GM12878 (cell line): ENCODE measurements around the gene ADK. TPM values are rescaled to one million over a fixed set of nuclear protein-coding genes. Genes with fewer than 3 reads are reported as not detected.

Experiments
- ATAC-seq: fragments of 200-7000 bp; cut with Tn5 transposase; 3 replicates; pipeline ENCODE4 v1.9.1; 2020; ENCODE audit warnings: mild to moderate bottlenecking, moderate library complexity
- BruUV-seq: library from RNA; stranded (reverse); fragments of 400-500 nt; replicated peaks from 2 replicates; lab custom pipeline; 2021; lab: Mats Ljungman, UMichigan
- CTCF ChIA-PET: fragments of 300-600 bp; sonication (Branson Sonifier 250); formaldehyde crosslinking; extraction: SDS; loops from one replicate; lab custom pipeline; 2021; ENCODE audit warnings: inconsistent platforms; lab: Yijun Ruan, JAX
- POLR2A ChIA-PET: fragments of 350-600 bp; formaldehyde crosslinking; extraction: SDS; loops from one replicate; lab custom pipeline; 2021; ENCODE audit warnings: inconsistent platforms; lab: Charles Lee
- RAD21 ChIA-PET: fragments of 300-600 bp; sonication (Branson Sonifier 250); formaldehyde crosslinking; loops from one replicate; lab custom pipeline; 2023; ENCODE audit warnings: antibody characterized with exemption; ENCODE audit not compliant: unreplicated experiment; lab: Charles Lee
- SMC1A ChIA-PET: fragments of 300-600 bp; sonication (Branson Sonifier 250); formaldehyde crosslinking; loops from one replicate; lab custom pipeline; 2023; ENCODE audit not compliant: unreplicated experiment, uncharacterized antibody; lab: Charles Lee
- DNase-seq: peaks from one replicate; pipeline ENCODE4 v3.0.0-alpha.2; 2011; ENCODE audit warnings: low read depth, low spot score
- FAIRE-seq: peaks from 3 replicates; lab custom pipeline; 2011; peaks lifted over from hg19 to GRCh38; lab: Jason Lieb, UNC
- H2AFZ ChIP-seq: 2 replicates; pipeline ENCODE4 v1.6.0; 2011; ENCODE audit warnings: low read depth, low read length, control low read depth; ENCODE audit not compliant: control insufficient read depth
- H3K27ac ChIP-seq: 2 replicates; pipeline ENCODE4 v1.5.1; 2011; ENCODE audit warnings: control low read depth; ENCODE audit not compliant: control insufficient read depth, insufficient read depth
- H3K27me3 ChIP-seq, 2 experiments: replicated peaks in 1 of 2; 2 replicates each; pipeline versions ENCODE4 v1.6.0 to v1.6.1; 2011; ENCODE audit warnings: low read length in 1 of 2; ENCODE audit not compliant: control insufficient read depth in 2 of 2, insufficient read depth in 2 of 2
- H3K36me3 ChIP-seq, 2 experiments: 2 replicates each; pipeline ENCODE4 v1.5.1; 2011; ENCODE audit warnings: low read length in 1 of 2; ENCODE audit not compliant: control insufficient read depth in 2 of 2, insufficient read depth in 2 of 2
- H3K4me1 ChIP-seq: 2 replicates; pipeline ENCODE4 v1.6.1; 2011; ENCODE audit warnings: mild to moderate bottlenecking, low read length, moderate library complexity, mixed read lengths; ENCODE audit not compliant: control insufficient read depth, insufficient read depth
- H3K4me2 ChIP-seq: 2 replicates; pipeline ENCODE4 v1.6.0; 2011; ENCODE audit warnings: control low read depth; ENCODE audit not compliant: control insufficient read depth, insufficient read depth
- H3K4me3 ChIP-seq: fragments of 200-600 bp; sonication (generic); 2 replicates; pipeline ENCODE4 v1.5.1; 2016
- H3K79me2 ChIP-seq: 2 replicates; pipeline ENCODE4 v1.6.0; 2011; ENCODE audit warnings: low read length; ENCODE audit not compliant: control insufficient read depth, insufficient read depth
- H3K9ac ChIP-seq: 2 replicates; pipeline ENCODE4 v1.8.0; 2011; ENCODE audit warnings: low read length, control low read depth, mixed read lengths; ENCODE audit not compliant: control insufficient read depth, insufficient read depth
- H3K9me3 ChIP-seq: replicated peaks from 3 replicates; pipeline ENCODE4 v1.5.1; 2011; ENCODE audit warnings: mild to moderate bottlenecking, low read length; ENCODE audit not compliant: control insufficient read depth, insufficient read depth
- H4K20me1 ChIP-seq: 2 replicates; pipeline ENCODE4 v1.6.0; 2011; ENCODE audit not compliant: control insufficient read depth, insufficient read depth
- BHLHE40 ChIP-seq, 2 experiments: fragments of 450-650 bp in 1 of 2; IDR thresholded peaks; 2 replicates each; pipeline ENCODE4 v1.6.1; 2011 to 2017; ENCODE audit warnings: low read depth in 2 of 2, borderline replicate concordance in 1 of 2, improper control_type of control experiment in 1 of 2, low read length in 1 of 2, mild to moderate bottlenecking in 1 of 2
- CBX3 ChIP-seq: fragments of 200-600 bp; sonication (generic); IDR thresholded peaks from 2 replicates; pipeline ENCODE4 v1.6.1; 2016; ENCODE audit warnings: low read depth, borderline replicate concordance
- ETV6 ChIP-seq, 2 experiments: fragments of 450-650 bp in 1 of 2; IDR thresholded peaks in 1 of 2; conservative IDR thresholded peaks in 1 of 2; 2 replicates each; pipeline ENCODE4 v1.6.1; 2014; ENCODE audit warnings: antibody characterized with exemption in 1 of 2, borderline replicate concordance in 1 of 2, low read depth in 1 of 2, mild to moderate bottlenecking in 1 of 2, moderate library complexity in 1 of 2
- HDGF ChIP-seq: fragments of 450-650 bp; IDR thresholded peaks from 2 replicates; pipeline ENCODE4 v1.6.1; 2016; ENCODE audit warnings: antibody characterized with exemption
- IKZF2 ChIP-seq, 2 experiments: fragments of 450-650 bp; IDR thresholded peaks; 2 replicates each; pipeline ENCODE4 v1.6.1; 2017; ENCODE audit warnings: mild to moderate bottlenecking in 2 of 2, moderate library complexity in 2 of 2
- POLR2A ChIP-seq: IDR thresholded peaks from 2 replicates; pipeline ENCODE4 v1.6.1; 2011; ENCODE audit warnings: low read depth, mild to moderate bottlenecking, low read length
- RAD21 ChIP-seq: IDR thresholded peaks from 2 replicates; pipeline ENCODE4 v1.6.1; 2011; ENCODE audit warnings: mild to moderate bottlenecking, low read depth, low read length, moderate library complexity; ENCODE audit not compliant: insufficient read depth
- RBBP5 ChIP-seq: fragments of 200-600 bp; sonication (generic); conservative IDR thresholded peaks from 2 replicates; pipeline ENCODE4 v1.6.1; 2016
- SMC3 ChIP-seq: IDR thresholded peaks from 2 replicates; pipeline ENCODE4 v1.6.1; 2011; ENCODE audit warnings: low read length, improper control_type of control experiment, borderline replicate concordance
- SRF ChIP-seq, 2 experiments: IDR thresholded peaks; 2 replicates each; pipeline ENCODE4 v1.6.1; 2011; ENCODE audit warnings: low read depth in 2 of 2, low read length in 2 of 2, mild to moderate bottlenecking in 1 of 2, moderate library complexity in 1 of 2
- WGBS: methylation state at CpG from one replicate; pipeline ENCODE4 v1.1.6; 2016; ENCODE audit warnings: low lambda C conversion rate; ENCODE audit not compliant: insufficient replicate concordance, insufficient coverage; ENCODE audit errors: missing lambda C conversion rate; 5-methylcytosine and 5-hydroxymethylcytosine counted together
- in situ Hi-C: fragments of 300-500 bp; cut with MboI; formaldehyde crosslinking; loops from 9 replicates; pipeline ENCODE4 v1.14.3; 2018; ENCODE audit warnings: mixed read lengths
- intact Hi-C: fragments of 100-400 bp; cut with micrococcal nuclease; formaldehyde crosslinking; loops from one replicate; pipeline ENCODE4 v1.14.2; 2022; ENCODE audit not compliant: unreplicated experiment
- polyA plus RNA-seq, 11 experiments: library from polyadenylated mRNA; depleted of rRNA in 4 of 11; unstranded in 6 of 11; stranded (reverse) in 5 of 11; fragments of >200 nt; fragmentation: Nextera tagmentation in 4 of 11; fragmentation: Illumina TruSeq in 1 of 11; extraction: Ambion mirVana in 4 of 11; extraction: Trizol in 1 of 11; gene quantifications; 1 replicate in 1 of 11; 2 replicates in 10 of 11; pipeline versions ENCODE4 v1.2.1 to v1.2.3, GENCODE V29; 2011 to 2016; ENCODE audit warnings: inconsistent platforms in 2 of 11, missing spikeins in 2 of 11, low read depth in 1 of 11
- total RNA-seq, 4 experiments: library from RNA; depleted of rRNA in 3 of 4; stranded (reverse); fragments of >200 nt in 3 of 4; fragmentation: Illumina TruSeq in 1 of 4; extraction: Trizol in 1 of 4; gene quantifications; 2 replicates each; pipeline versions ENCODE4 v1.2.1 to v1.2.3, GENCODE V29; 2013 to 2021
- TF ChIP-seq, protein P1 (sequence below): fragments of 450-650 bp; IDR thresholded peaks from 2 replicates; pipeline ENCODE4 v1.6.1; 2017; ENCODE audit warnings: borderline replicate concordance
- TF ChIP-seq, protein P2 (sequence below), 3 experiments: IDR thresholded peaks in 2 of 3; conservative IDR thresholded peaks in 1 of 3; 2 replicates each; pipeline ENCODE4 v1.5.1; 2011; ENCODE audit warnings: low read depth in 3 of 3, low read length in 3 of 3, mild to moderate bottlenecking in 3 of 3, control low read depth in 2 of 3, moderate library complexity in 2 of 3, inconsistent platforms in 1 of 3, mixed read lengths in 1 of 3; ENCODE audit not compliant: control insufficient read depth in 2 of 3, insufficient read depth in 1 of 3; ENCODE audit errors: extremely low read depth in 1 of 3
- TF ChIP-seq, protein P3 (sequence below): fragments of 150-350 bp; IDR thresholded peaks from 2 replicates; pipeline ENCODE4 v1.6.1; 2014; ENCODE audit warnings: mild to moderate bottlenecking, low read depth, low read length
- TF ChIP-seq, protein P4 (sequence below): fragments of 450-650 bp; IDR thresholded peaks from 2 replicates; pipeline ENCODE4 v1.6.1; 2017; ENCODE audit warnings: mild to moderate bottlenecking
- TF ChIP-seq, protein P5 (sequence below): IDR thresholded peaks from 2 replicates; pipeline ENCODE4 v1.6.1; 2011; ENCODE audit warnings: borderline replicate concordance, low read depth, mild to moderate bottlenecking, moderate library complexity, mixed read lengths, low read length; ENCODE audit not compliant: insufficient read depth; ENCODE audit errors: extremely low read length

ADK gene
- total and polyA plus RNA-seq, 10 of the 15 experiments (the other 5 are each of a cell fraction or from before 2014, with no cell fraction given), result 42.0 to 151 (median 81.6) TPM

DNA sequence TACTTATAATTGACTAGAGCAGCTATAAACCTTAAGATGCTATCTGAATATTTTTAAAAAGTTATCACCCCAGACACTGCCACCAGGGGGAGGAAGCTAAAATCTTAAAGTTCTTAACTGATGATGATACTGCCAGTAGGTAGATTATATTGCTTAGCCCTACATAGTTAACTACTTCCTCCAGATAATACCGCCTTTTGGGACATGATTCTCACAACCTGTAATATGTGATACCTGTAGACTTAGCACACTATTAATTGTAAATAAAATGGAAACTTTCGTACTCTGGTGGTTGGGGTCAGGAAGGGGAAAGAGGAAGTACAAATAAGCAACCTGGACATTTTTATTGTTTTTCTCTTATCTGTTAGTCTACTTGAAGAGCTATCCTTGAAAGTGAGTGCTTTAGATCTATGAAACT is 268.9 kb downstream of the ADK start:
- H3K27me3 ChIP-seq, result no peaks in the 10 kb centered on the region
- POLR2A ChIA-PET, result no interaction called here
- WGBS, result 17% methylated on average over 2 of the region's 2 CpGs
- CTCF ChIA-PET, result interaction anchor here (0.6 to 5.0 kb wide), 24 partner anchors 8 to 679 kb away, joined by 3 to 47 read pairs (median 4); a partner anchor contains a TSS
- no peak overlapping the region for H3K4me3 ChIP-seq
- no peaks in the 10 kb centered on the region for H3K36me3 ChIP-seq
- in situ Hi-C loops (no loop called here), intact Hi-C loops (loop anchor here (1.0 to 10.0 kb wide), 5 partner anchors 165 to 685 kb away; partner anchors contain the start of gene KAT6B)
- H3K9me3 ChIP-seq, result no peaks in the 10 kb centered on the region; the same call in 2 of the 3 replicates
- no peak overlapping the region for H3K4me2 ChIP-seq
- no peaks in the 10 kb centered on the region for H4K20me1 ChIP-seq
- RAD21 ChIA-PET, result interaction anchor here (0.5 to 4.8 kb wide), 23 partner anchors 9 to 607 kb away, joined by 3 to 34 read pairs (median 3); partner anchors contain the start of gene KAT6B
- H2AFZ ChIP-seq, result no peak overlapping the region
- H3K27ac ChIP-seq, result no peak overlapping the region
- DNase-seq, result peak; percentile 5
- peak; percentile 35 for FAIRE-seq
- SMC1A ChIA-PET, result interaction anchor here (0.6 to 4.8 kb wide), 41 partner anchors 8 to 690 kb away, joined by 3 to 31 read pairs (median 4); no protein-coding TSS in a partner anchor
- no TSS peak for BruUV-seq
- no peaks in the 10 kb centered on the region for H3K79me2 ChIP-seq
- no peak overlapping the region for H3K9ac ChIP-seq
- H3K4me1 ChIP-seq, result no peaks in the 10 kb centered on the region
- peak; percentile 84 for ATAC-seq
- TF ChIP-seq SRF (IDR thresholded peaks at IDR 0.05; ENCODE audit: low read depth in 2 of 2, low read length in 2 of 2), result no peak
- TF ChIP-seq, protein P1, sequence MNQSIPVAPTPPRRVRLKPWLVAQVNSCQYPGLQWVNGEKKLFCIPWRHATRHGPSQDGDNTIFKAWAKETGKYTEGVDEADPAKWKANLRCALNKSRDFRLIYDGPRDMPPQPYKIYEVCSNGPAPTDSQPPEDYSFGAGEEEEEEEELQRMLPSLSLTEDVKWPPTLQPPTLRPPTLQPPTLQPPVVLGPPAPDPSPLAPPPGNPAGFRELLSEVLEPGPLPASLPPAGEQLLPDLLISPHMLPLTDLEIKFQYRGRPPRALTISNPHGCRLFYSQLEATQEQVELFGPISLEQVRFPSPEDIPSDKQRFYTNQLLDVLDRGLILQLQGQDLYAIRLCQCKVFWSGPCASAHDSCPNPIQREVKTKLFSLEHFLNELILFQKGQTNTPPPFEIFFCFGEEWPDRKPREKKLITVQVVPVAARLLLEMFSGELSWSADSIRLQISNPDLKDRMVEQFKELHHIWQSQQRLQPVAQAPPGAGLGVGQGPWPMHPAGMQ, result no peak
- TF ChIP-seq, protein P2, sequence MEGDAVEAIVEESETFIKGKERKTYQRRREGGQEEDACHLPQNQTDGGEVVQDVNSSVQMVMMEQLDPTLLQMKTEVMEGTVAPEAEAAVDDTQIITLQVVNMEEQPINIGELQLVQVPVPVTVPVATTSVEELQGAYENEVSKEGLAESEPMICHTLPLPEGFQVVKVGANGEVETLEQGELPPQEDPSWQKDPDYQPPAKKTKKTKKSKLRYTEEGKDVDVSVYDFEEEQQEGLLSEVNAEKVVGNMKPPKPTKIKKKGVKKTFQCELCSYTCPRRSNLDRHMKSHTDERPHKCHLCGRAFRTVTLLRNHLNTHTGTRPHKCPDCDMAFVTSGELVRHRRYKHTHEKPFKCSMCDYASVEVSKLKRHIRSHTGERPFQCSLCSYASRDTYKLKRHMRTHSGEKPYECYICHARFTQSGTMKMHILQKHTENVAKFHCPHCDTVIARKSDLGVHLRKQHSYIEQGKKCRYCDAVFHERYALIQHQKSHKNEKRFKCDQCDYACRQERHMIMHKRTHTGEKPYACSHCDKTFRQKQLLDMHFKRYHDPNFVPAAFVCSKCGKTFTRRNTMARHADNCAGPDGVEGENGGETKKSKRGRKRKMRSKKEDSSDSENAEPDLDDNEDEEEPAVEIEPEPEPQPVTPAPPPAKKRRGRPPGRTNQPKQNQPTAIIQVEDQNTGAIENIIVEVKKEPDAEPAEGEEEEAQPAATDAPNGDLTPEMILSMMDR (IDR thresholded peaks at IDR 0.05 in 2 of 3, conservative IDR thresholded peaks at IDR 0.05 in 1 of 3; ENCODE audit: control insufficient read depth in 2 of 3, extremely low read depth in 1 of 3, insufficient read depth in 1 of 3, low read depth in 3 of 3, low read length in 3 of 3), result peak; percentile 16 to 44 (median 38); a peak in 4 of 6 replicates
- TF ChIP-seq, protein P3, sequence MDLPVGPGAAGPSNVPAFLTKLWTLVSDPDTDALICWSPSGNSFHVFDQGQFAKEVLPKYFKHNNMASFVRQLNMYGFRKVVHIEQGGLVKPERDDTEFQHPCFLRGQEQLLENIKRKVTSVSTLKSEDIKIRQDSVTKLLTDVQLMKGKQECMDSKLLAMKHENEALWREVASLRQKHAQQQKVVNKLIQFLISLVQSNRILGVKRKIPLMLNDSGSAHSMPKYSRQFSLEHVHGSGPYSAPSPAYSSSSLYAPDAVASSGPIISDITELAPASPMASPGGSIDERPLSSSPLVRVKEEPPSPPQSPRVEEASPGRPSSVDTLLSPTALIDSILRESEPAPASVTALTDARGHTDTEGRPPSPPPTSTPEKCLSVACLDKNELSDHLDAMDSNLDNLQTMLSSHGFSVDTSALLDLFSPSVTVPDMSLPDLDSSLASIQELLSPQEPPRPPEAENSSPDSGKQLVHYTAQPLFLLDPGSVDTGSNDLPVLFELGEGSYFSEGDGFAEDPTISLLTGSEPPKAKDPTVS, result no peak
- no peak for TF ChIP-seq ETV6 (conservative IDR thresholded peaks at IDR 0.05 in 1 of 2, IDR thresholded peaks at IDR 0.05 in 1 of 2; ENCODE audit: borderline replicate concordance in 1 of 2, low read depth in 1 of 2)
- no peak for TF ChIP-seq BHLHE40 (IDR thresholded peaks at IDR 0.05; ENCODE audit: borderline replicate concordance in 1 of 2, low read depth in 2 of 2, low read length in 1 of 2)
- no peak for TF ChIP-seq HDGF
- TF ChIP-seq RBBP5, result no peak
- no peak for TF ChIP-seq POLR2A
- TF ChIP-seq, protein P4, sequence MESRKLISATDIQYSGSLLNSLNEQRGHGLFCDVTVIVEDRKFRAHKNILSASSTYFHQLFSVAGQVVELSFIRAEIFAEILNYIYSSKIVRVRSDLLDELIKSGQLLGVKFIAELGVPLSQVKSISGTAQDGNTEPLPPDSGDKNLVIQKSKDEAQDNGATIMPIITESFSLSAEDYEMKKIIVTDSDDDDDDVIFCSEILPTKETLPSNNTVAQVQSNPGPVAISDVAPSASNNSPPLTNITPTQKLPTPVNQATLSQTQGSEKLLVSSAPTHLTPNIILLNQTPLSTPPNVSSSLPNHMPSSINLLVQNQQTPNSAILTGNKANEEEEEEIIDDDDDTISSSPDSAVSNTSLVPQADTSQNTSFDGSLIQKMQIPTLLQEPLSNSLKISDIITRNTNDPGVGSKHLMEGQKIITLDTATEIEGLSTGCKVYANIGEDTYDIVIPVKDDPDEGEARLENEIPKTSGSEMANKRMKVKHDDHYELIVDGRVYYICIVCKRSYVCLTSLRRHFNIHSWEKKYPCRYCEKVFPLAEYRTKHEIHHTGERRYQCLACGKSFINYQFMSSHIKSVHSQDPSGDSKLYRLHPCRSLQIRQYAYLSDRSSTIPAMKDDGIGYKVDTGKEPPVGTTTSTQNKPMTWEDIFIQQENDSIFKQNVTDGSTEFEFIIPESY, result no peak
- no peak for TF ChIP-seq IKZF2 (IDR thresholded peaks at IDR 0.05)
- TF ChIP-seq CBX3, result no peak
- TF ChIP-seq SMC3, result peak; percentile 46; the same call in 1 of the 2 replicates
- 0 out of 2 replicates have a peak, but pooled peaks have one; percentile 29 for TF ChIP-seq RAD21
- TF ChIP-seq, protein P5, sequence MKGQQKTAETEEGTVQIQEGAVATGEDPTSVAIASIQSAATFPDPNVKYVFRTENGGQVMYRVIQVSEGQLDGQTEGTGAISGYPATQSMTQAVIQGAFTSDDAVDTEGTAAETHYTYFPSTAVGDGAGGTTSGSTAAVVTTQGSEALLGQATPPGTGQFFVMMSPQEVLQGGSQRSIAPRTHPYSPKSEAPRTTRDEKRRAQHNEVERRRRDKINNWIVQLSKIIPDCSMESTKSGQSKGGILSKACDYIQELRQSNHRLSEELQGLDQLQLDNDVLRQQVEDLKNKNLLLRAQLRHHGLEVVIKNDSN, result no peak
